ENCODE measurements around the gene APOBEC4.

DNA sequence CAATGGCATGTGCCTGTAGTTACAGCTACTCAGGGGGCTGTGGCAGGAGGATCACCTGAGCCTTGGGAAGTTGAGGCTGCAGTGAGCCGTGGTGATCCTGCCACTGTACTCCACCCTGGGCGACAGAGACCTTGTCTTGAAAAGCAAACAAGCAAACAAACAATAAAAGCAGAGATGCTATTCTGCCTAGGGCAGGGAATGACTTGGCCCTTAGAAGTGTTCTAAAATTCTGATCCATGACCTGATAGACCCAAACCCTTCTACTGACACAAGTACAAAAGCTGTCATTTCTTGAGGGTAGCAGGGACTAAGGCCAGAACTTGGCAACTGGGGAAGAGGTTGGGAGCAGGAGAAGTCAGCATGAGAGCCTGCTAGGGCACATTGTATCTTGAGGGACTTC lies 47.2 kb downstream of the APOBEC4 start:
- TF ChIP-seq YY1 (IDR thresholded peaks at IDR 0.05; ENCODE audit: insufficient read depth, insufficient read length) (no peak), ZNF274 (IDR thresholded peaks at IDR 0.05; ENCODE audit: low read depth, low read length) (no peak)
